A673 (cell line): ENCODE measurements around the gene VAV2.

ENCODE experiments used
- CTCF ChIP-seq: fragments of 300-800, 200-600 bp; sonication (generic); conservative IDR thresholded peaks from 2 replicates; pipeline ENCODE4 v1.5.1; 2017; ENCODE audit warnings: low read depth, mild to moderate bottlenecking, antibody characterized with exemption, low read length, moderate library complexity, mixed read lengths
- EZH2 ChIP-seq: fragments of 200-600 bp; sonication (generic); IDR thresholded peaks from 2 replicates; pipeline ENCODE4 v1.6.1; 2017; ENCODE audit warnings: borderline replicate concordance, low read depth, mild to moderate bottlenecking, mixed read lengths, antibody characterized with exemption, low read length; ENCODE audit not compliant: poor library complexity, severe bottlenecking

DNA sequence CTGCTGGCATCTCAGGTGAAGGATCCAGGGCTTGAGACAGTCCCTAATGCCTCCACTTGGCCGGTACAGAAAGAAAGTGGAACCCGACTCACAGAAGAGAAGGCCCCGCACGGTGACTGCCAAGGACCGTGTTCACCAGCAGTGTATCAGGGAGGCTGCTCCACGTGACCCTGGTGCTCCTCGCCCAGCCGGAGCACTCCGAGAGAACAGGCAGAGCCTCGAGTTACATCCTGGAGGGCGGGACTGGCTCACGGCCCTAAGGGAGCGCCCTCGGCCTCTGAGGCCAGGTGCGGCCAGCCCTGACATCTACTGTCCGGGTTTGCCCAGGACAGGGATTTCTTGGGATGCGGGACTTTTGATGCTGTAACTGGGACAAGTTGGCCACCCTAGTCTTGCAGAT lies 149.9 kb downstream of the VAV2 start:
- TF ChIP-seq EZH2 (no peak), CTCF (no peak)
